Right cardiac atrium (tissue), 5 donors: ENCODE data around the gene S100A1. TPM values are rescaled to one million over a fixed set of nuclear protein-coding genes. Genes with fewer than 3 reads are reported as not detected.
"Not testable (repeated sequence)": the region's sequence is repeated elsewhere in the genome, so short reads cannot be mapped to it uniquely, and the experiment has no call there.

Experiments used
- ATAC-seq, 2 donors: fragments of 200-7000 bp; cut with Tn5 transposase; one replicate each; pipeline versions ENCODE4 v1.8.0 to v1.9.1; 2020; ENCODE audit warnings: moderate library complexity in 2 of 2, mild to moderate bottlenecking in 1 of 2
- DNase-seq, 3 donors: peaks; one replicate each; pipeline ENCODE4 v3.0.0-alpha.2; 2020
- H3K27ac ChIP-seq: one replicate; pipeline ENCODE4 v1.5.1; 2013; ENCODE audit warnings: mild to moderate bottlenecking, low read length, control low read depth, moderate library complexity
- H3K27me3 ChIP-seq: one replicate; pipeline ENCODE4 v1.6.1; 2013; ENCODE audit not compliant: control insufficient read depth, insufficient read depth
- H3K4me1 ChIP-seq: one replicate; pipeline ENCODE4 v1.6.1; 2013; ENCODE audit warnings: low read length; ENCODE audit not compliant: control insufficient read depth, insufficient read depth
- H3K4me3 ChIP-seq: one replicate; pipeline ENCODE4 v1.5.1; 2013; ENCODE audit warnings: low read length, control low read depth
- H3K9me3 ChIP-seq: one replicate; pipeline ENCODE4 v1.6.1; 2013; ENCODE audit warnings: low read length; ENCODE audit not compliant: control insufficient read depth
- WGBS: extraction: QIAGEN DNeasy Blood & Tissue Kit; methylation state at CpG from one replicate; pipeline ENCODE4 v1.1.7; 2013; 5-methylcytosine and 5-hydroxymethylcytosine counted together
- intact Hi-C, 4 donors: fragments of 100-400 bp; cut with DNase I; formaldehyde crosslinking; loops; one replicate each; pipeline versions ENCODE4 v1.11.0 to v1.14.0; 2022 to 2023
- polyA plus RNA-seq: library from polyadenylated mRNA; stranded (reverse); fragments of 200-250 nt; gene quantifications from one replicate; pipeline ENCODE4 v1.2.3, GENCODE V29; 2013
- total RNA-seq, 4 donors: library from RNA; stranded (reverse); fragmentation: NEBNext Ultra II Directional; extraction: Animal tissue kit (Norgen Biotek cat#: 25700); gene quantifications; one replicate each; pipeline ENCODE4 v1.2.1, GENCODE V29; 2021
- donor health status: healthy with polysubstance abuse.
- donor health status: DM: no; HTN: yes; CAD: no.
- donor health status: DM: no; HTN: no; CAD: no.
- donor health status: DM: no; HTN: yes; CAD: no; lungs with severe emphysema.
- donor health status: DM: yes; HTN: yes; CAD: no.

The S100A1 gene
- total and polyA plus RNA-seq, 5 donors = 1,233 to 2,571 (median 1,739) TPM

GRCh38 chr1:153630384-153630783 is 2.1 kb downstream of the S100A1 start:
- intact Hi-C loops = no loop called here
- no peaks in the 10 kb centered on the region for H3K9me3 ChIP-seq
- peaks cover 22% of the 10 kb centered on the region for H3K4me1 ChIP-seq
- peak overlapping the region; percentile 92 for H3K27ac ChIP-seq
- 78% methylated on average over 7 of the region's 7 CpGs for WGBS
- H3K4me3 ChIP-seq = peak overlapping the region; percentile 29
- no peaks in the 10 kb centered on the region for H3K27me3 ChIP-seq
- DNase-seq (no peak), ATAC-seq (no peak)

GRCh38 chr1:153631047-153632022 is 3.1 kb downstream of the S100A1 start:
- Histone ChIP-seq H3K4me1 (peaks cover 18% of the 10 kb centered on the region), H3K27ac (no peak overlapping the region), H3K4me3 (no peak overlapping the region), H3K9me3 (no peaks in the 10 kb centered on the region), H3K27me3 (no peaks in the 10 kb centered on the region)
- ATAC-seq = no peak
- WGBS = 82% methylated on average over 10 of the region's 10 CpGs
- intact Hi-C loops = no loop called here
- DNase-seq = no peak

DNA sequence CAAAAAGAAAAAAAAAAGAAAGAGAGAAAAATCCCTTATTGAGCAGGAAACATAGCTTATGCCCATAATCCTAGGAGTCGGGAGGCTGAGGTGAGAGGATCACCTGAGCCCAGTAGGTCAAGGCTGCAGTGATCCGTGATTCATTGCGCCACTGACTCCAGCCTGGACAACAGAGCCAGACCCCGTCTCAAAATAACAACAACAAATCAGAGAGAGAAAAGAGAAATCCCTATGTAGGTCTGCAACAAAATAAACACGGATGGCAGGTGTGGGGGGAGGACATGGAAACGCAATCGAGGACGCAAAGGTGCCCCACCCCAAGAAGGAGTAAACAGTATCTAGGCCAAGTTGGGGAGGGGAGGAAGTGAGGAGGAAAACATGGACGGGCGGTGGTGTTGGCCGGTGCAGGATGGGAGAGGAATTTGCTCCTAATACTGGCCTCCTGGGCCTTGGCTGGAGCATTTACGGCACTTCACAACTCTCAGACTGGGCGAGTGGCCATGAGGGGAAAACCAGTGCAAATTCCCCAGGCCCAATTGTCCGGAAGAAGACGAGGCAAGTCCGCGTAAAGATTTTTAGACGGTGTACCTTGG is 5.0 kb downstream of the S100A1 start:
- ATAC-seq (peak; percentile 46 to 52), DNase-seq (peak in 1 of 3 donors; percentile 87)
- H3K27me3 ChIP-seq = no peaks in the 10 kb centered on the region
- H3K4me1 ChIP-seq = peaks cover 16% of the 10 kb centered on the region
- intact Hi-C loops = no loop called here
- H3K9me3 ChIP-seq = no peaks in the 10 kb centered on the region
- peak overlapping the region; percentile 98 for H3K27ac ChIP-seq
- 35% methylated on average over 18 of the region's 18 CpGs for WGBS
- peak overlapping the region; percentile 27 for H3K4me3 ChIP-seq

DNA sequence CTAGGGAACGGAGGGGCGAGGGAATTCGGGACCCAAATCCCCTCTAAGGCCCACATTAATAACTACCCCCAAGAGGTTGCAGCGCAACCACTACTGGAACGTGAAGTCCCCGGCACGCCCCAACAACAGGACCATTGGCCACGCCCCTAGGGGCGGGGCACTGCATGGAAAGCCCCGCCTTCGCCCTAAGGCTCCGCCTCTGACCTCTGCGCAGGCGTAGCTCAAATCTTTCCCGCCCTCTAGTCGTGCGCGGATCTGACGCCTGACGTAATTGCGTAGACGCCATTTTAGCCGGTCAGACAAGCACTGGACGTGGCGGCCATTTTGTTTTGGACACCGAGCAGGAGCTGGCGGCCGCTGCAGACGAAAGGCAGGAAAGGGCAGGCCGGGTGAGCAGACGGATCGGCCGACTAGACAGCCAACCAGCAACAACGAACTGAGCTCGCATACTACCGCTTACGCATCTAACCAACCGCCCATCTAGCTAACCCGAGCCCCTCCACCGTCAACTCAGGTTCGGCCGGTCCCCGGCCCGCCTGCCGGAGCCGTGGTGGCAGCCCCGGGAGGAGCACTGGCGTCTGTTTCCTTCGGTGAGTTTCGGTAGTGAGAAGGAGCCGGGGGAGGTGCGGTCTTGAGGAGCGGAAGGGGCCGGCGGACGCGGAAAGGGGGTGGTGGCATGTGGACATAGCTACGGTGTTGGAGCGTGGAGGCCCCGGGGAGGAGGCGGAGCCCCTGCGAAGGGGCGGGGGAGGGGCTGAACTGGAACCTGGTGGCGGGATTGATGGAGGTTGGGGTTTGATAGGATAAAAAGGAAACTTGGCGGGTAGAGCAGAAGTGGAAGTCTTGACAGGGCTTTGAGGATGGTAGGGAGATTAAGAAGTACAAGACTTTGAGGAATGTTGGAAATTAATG is 5.8 kb downstream of the S100A1 start, which contains the start of gene CHTOP:
Gene CHTOP, plus strand, starts transcription at position 313 of the 912 bp plus-strand sequence. CDS start 2,523 bp downstream, outside the sequence.
- peak within 1 kb of the TSS; percentile 100 for H3K27ac ChIP-seq
- no peaks in the 10 kb centered on the region for H3K27me3 ChIP-seq
- ATAC-seq = peak; percentile 94 to 95
- intact Hi-C loops = no loop called here
- H3K4me3 ChIP-seq = peak within 1 kb of the TSS; percentile 96
- DNase-seq = peak; percentile 97 to 99 (median 98)
- no peaks in the 10 kb centered on the region for H3K9me3 ChIP-seq
- peaks cover 16% of the 10 kb centered on the region for H3K4me1 ChIP-seq
- WGBS = 2% methylated on average over 65 of the region's 65 CpGs

GRCh38 chr1:153635872-153636271 is 7.6 kb downstream of the S100A1 start:
- Histone ChIP-seq H3K27me3 (no peaks in the 10 kb centered on the region), H3K4me3 (peak overlapping the region; percentile 12), H3K4me1 (peaks cover 11% of the 10 kb centered on the region), H3K9me3 (no peaks in the 10 kb centered on the region), H3K27ac (peak overlapping the region; percentile 75)
- ATAC-seq = no peak
- no peak for DNase-seq
- intact Hi-C loops = no loop called here
- WGBS = 83% methylated on average over 7 of the region's 7 CpGs

DNA sequence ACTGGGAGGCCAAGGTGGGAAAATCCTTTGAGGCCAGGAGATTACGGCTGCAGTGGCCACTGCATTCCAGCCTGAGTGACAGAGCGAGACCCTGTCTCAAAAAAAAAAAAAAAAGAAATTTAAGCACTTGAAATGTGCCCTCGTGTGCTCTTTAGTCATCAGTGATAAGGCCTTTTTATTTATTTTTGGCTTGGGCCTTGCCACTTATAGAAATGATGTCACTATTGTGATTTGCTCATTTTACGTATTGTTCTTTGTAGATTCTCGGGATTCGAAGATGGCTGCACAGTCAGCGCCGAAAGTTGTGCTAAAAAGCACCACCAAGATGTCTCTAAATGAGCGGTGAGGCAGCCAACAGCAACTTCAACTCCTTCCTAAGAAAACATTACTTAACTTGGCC is 8.1 kb downstream of the S100A1 start:
- WGBS = 73% methylated on average over 9 of the region's 9 CpGs
- peak overlapping the region; percentile 75 for H3K27ac ChIP-seq
- intact Hi-C loops = no loop called here
- ATAC-seq = no peak
- H3K4me1 ChIP-seq = peaks cover 11% of the 10 kb centered on the region
- DNase-seq = peak in 1 of 3 donors; percentile 17
- no peaks in the 10 kb centered on the region for H3K9me3 ChIP-seq
- no peaks in the 10 kb centered on the region for H3K27me3 ChIP-seq
- no peak overlapping the region for H3K4me3 ChIP-seq

DNA sequence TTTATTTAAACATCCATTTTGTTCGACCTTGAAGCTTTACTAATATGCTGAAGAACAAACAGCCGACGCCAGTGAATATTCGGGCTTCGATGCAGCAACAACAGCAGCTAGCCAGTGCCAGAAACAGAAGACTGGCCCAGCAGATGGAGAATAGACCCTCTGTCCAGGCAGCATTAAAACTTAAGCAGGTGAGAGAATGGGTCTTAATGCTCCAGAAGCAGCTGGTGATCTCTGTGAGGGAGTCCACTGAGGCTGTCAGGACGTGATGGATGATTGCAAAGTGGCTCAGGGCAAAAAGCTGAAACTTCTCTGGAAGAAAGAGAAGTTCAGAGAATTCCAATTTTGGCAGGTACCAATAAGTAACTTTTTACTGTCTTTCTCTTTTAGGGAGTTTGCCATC is 10.0 kb downstream of the S100A1 start:
- DNase-seq (no peak), ATAC-seq (no peak)
- WGBS = 75% methylated on average over 6 of the region's 6 CpGs
- intact Hi-C loops = no loop called here
- no peaks in the 10 kb centered on the region for H3K27me3 ChIP-seq
- H3K4me3 ChIP-seq = no peak overlapping the region
- H3K9me3 ChIP-seq = no peaks in the 10 kb centered on the region
- H3K27ac ChIP-seq = peak overlapping the region; percentile 40
- H3K4me1 ChIP-seq = peaks cover 11% of the 10 kb centered on the region

GRCh38 chr1:153639280-153639679 is 11.0 kb downstream of the S100A1 start:
- Histone ChIP-seq H3K27me3 (no peaks in the 10 kb centered on the region), H3K27ac (peak overlapping the region; percentile 53), H3K4me3 (no peak overlapping the region), H3K4me1 (peaks cover 8% of the 10 kb centered on the region), H3K9me3 (no peaks in the 10 kb centered on the region)
- intact Hi-C loops = no loop called here
- ATAC-seq (peak in 1 of 2 donors; percentile 61), DNase-seq (no peak)
- WGBS = 67% methylated on average over 3 of the region's 3 CpGs

GRCh38 chr1:153640213-153640612 is 12.0 kb downstream of the S100A1 start:
- H3K27ac ChIP-seq = peak overlapping the region; percentile 39
- H3K27me3 ChIP-seq, ATAC-seq, DNase-seq, H3K4me1 ChIP-seq, H3K4me3 ChIP-seq, intact Hi-C loops, H3K9me3 ChIP-seq: not testable (repeated sequence)
- WGBS = 92% methylated on average over 5 of the region's 5 CpGs

DNA sequence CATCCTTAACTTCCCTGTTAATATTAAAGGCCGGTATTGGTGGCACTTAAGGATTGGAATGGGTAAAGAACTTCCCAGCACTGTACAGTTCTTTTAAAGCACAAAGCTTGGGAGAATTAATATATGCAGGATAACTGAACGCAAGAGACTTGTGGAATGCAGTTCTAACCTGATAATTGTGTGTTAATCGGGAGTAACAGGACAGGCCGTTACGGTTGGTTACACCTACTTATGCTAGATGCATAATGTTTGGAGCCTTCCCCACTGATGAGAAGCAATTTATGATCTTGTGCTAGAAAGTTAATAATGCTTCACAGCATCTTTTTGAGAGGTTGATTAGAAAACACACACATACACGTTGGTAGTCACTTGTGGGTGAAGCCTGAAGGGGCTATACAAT is 12.6 kb downstream of the S100A1 start:
- Histone ChIP-seq H3K9me3 (no peaks in the 10 kb centered on the region), H3K27ac (no peak overlapping the region), H3K27me3 (no peaks in the 10 kb centered on the region), H3K4me3 (no peak overlapping the region), H3K4me1 (peaks cover 5% of the 10 kb centered on the region)
- intact Hi-C loops = no loop called here
- ATAC-seq = no peak
- 59% methylated on average over 6 of the region's 6 CpGs for WGBS
- no peak for DNase-seq
